Activated CD4-positive, alpha-beta memory T cell treated with anti-CD3 and anti-CD28 coated beads for 36 hours (primary cell): ENCODE measurements around the gene CCDC187. TPM values are rescaled to one million over a fixed set of nuclear protein-coding genes. Genes with fewer than 3 reads are reported as not detected.

Source experiments
- CTCF ChIA-PET: fragments of 350-600 bp; sonication (Branson Sonifier 250); formaldehyde crosslinking; loops from one replicate; lab custom pipeline; 2021; ENCODE audit warnings: antibody characterized with exemption, inconsistent platforms; lab: Charles Lee
- POLR2A ChIA-PET: fragments of 350-600 bp; sonication (Branson Sonifier 250); formaldehyde crosslinking; loops from one replicate; lab custom pipeline; 2021; ENCODE audit warnings: antibody characterized with exemption; lab: Charles Lee
- DNase-seq: peaks from one replicate; pipeline ENCODE4 v3.0.0-alpha.2; 2020
- H3K27ac Mint-ChIP-seq: one replicate; pipeline ENCODE4 v1.8.0; 2021; ENCODE audit warnings: mixed read lengths
- H3K27me3 Mint-ChIP-seq: one replicate; pipeline ENCODE4 v1.8.0; 2021; ENCODE audit warnings: mixed read lengths
- H3K36me3 Mint-ChIP-seq: one replicate; pipeline ENCODE4 v1.8.0; 2021; ENCODE audit warnings: mixed read lengths
- H3K4me1 Mint-ChIP-seq: one replicate; pipeline ENCODE4 v1.8.0; 2021; ENCODE audit warnings: low read depth, mixed read lengths
- H3K4me3 Mint-ChIP-seq: one replicate; pipeline ENCODE4 v1.8.0; 2021; ENCODE audit warnings: mild to moderate bottlenecking, mixed read lengths
- H3K9me3 Mint-ChIP-seq: one replicate; pipeline ENCODE4 v1.8.0; 2021; ENCODE audit warnings: mixed read lengths
- intact Hi-C: fragments of 100-400 bp; cut with micrococcal nuclease; formaldehyde crosslinking; loops from one replicate; pipeline ENCODE4 v1.15.1; 2023
- total RNA-seq, 2 experiments: library from RNA; stranded (reverse); gene quantifications; one replicate each; pipeline ENCODE4 v1.2.3, GENCODE V29; 2021

Gene CCDC187
- total RNA-seq, 2 experiments from 2014 or later: not detected

GRCh38 chr9:136201609-136202453 is 102.1 kb downstream of the CCDC187 start:
- ChIA-PET POLR2A (no interaction called here), CTCF (no interaction called here)
- intact Hi-C loops: no loop called here
- Mint-ChIP-seq H3K9me3 (no peaks in the 10 kb centered on the region), H3K4me1 (peaks cover under 1% of the 10 kb centered on the region), H3K36me3 (no peaks in the 10 kb centered on the region), H3K4me3 (no peak overlapping the region), H3K27ac (no peak overlapping the region), H3K27me3 (peaks cover 39% of the 10 kb centered on the region)
- no peak for DNase-seq

GRCh38 chr9:136201174-136201573 is 102.7 kb downstream of the CCDC187 start:
- Mint-ChIP-seq H3K4me1 (peaks cover 2% of the 10 kb centered on the region), H3K36me3 (no peaks in the 10 kb centered on the region), H3K27me3 (peaks cover 46% of the 10 kb centered on the region), H3K9me3 (no peaks in the 10 kb centered on the region), H3K27ac (no peak overlapping the region), H3K4me3 (no peak overlapping the region)
- no peak for DNase-seq
- CTCF ChIA-PET: no interaction called here
- POLR2A ChIA-PET: no interaction called here
- intact Hi-C loops: no loop called here

GRCh38 chr9:136200424-136200823 is 103.5 kb downstream of the CCDC187 start:
- H3K36me3 Mint-ChIP-seq: no peaks in the 10 kb centered on the region
- CTCF ChIA-PET: no interaction called here
- intact Hi-C loops: no loop called here
- POLR2A ChIA-PET: no interaction called here
- H3K27me3 Mint-ChIP-seq: peaks cover 48% of the 10 kb centered on the region
- no peak overlapping the region for H3K27ac Mint-ChIP-seq
- peaks cover 2% of the 10 kb centered on the region for H3K4me1 Mint-ChIP-seq
- H3K4me3 Mint-ChIP-seq: no peak overlapping the region
- DNase-seq: no peak
- H3K9me3 Mint-ChIP-seq: no peaks in the 10 kb centered on the region

Other genes with a start within 250 kb of the CCDC187 start
- gene NACC2, start 208.8 kb downstream of the CCDC187 start, total RNA-seq: 1 to 10 TPM; 8.1 to 8.5 TPM
- gene TMEM250, start 185.2 kb downstream of the CCDC187 start, total RNA-seq: 10 to 100 TPM; 28.0 to 28.4 TPM
- gene LHX3, start 99.0 kb downstream of the CCDC187 start, total RNA-seq: not detected
- 10 to 100 TPM; 19.0 to 19.4 TPM for gene QSOX2, start 58.3 kb downstream of the CCDC187 start, total RNA-seq
- 10 to 100 TPM; 10.6 to 11.3 TPM for gene GPSM1, start 23.4 kb upstream of the CCDC187 start, total RNA-seq
- 10 to 100 TPM; 14.5 to 15.2 TPM for gene DNLZ, start 59.6 kb upstream of the CCDC187 start, total RNA-seq
- 1 to 10 TPM; 1.4 to 2.4 TPM for gene CARD9, start 69.6 kb upstream of the CCDC187 start, total RNA-seq
- gene SNAPC4, start 96.1 kb upstream of the CCDC187 start, total RNA-seq: 10 to 100 TPM; 13.9 to 14.3 TPM
- 10 to 100 TPM; 66.9 to 74.9 TPM for gene ENTR1, start 106.5 kb upstream of the CCDC187 start, total RNA-seq
- gene PMPCA, start 106.6 kb upstream of the CCDC187 start, total RNA-seq: 100 to 1,000 TPM; 108 to 112 TPM
- gene INPP5E, start 135.8 kb upstream of the CCDC187 start, total RNA-seq: 10 to 100 TPM; 18.8 to 21.3 TPM
- 10 to 100 TPM; 54.1 to 57.0 TPM for gene SEC16A, start 178.9 kb upstream of the CCDC187 start, total RNA-seq
- gene NOTCH1, start 242.0 kb upstream of the CCDC187 start, total RNA-seq: 10 to 100 TPM; 67.0 to 68.3 TPM